ENCODE data around the gene SACS.
"Not testable (repeated sequence)": the region's sequence is repeated elsewhere in the genome, so short reads cannot be mapped to it uniquely, and the experiment has no call there.

The SACS gene

GRCh38 chr13:23443110-23443509 is 9.6 kb upstream of the SACS start:
- TF ChIP-seq SUZ12 (IDR thresholded peaks at IDR 0.05; ENCODE audit: extremely low read depth, insufficient read depth, insufficient read length) (no peak), ZNF274 (IDR thresholded peaks at IDR 0.05; ENCODE audit: low read depth, low read length) (no peak), YY1 (IDR thresholded peaks at IDR 0.05; ENCODE audit: insufficient read depth, insufficient read length) (no peak)
- H3K9me3 ChIP-seq (ENCODE audit: insufficient read depth, low read length) = peaks cover 19% of the 10 kb centered on the region
- no peak for DNase-seq (ENCODE audit: low read depth, low spot score)
- no peaks in the 10 kb centered on the region for H3K27me3 ChIP-seq (ENCODE audit: insufficient read depth, insufficient read length)
- H3K36me3 ChIP-seq (ENCODE audit: insufficient read depth, insufficient read length, low read length) = no peaks in the 10 kb centered on the region
- no peak overlapping the region for H3K9ac ChIP-seq (ENCODE audit: insufficient read length, low read depth)
- peaks cover 2% of the 10 kb centered on the region for H3K4me1 ChIP-seq (ENCODE audit: insufficient read depth, insufficient read length)
- H3K4me3 ChIP-seq (ENCODE audit: insufficient read length, low read depth) = no peak overlapping the region

- Histone ChIP-seq H3K9ac (ENCODE audit: insufficient read length, low read depth) (no peak overlapping the region), H3K27me3 (ENCODE audit: insufficient read depth, insufficient read length) (no peaks in the 10 kb centered on the region), H3K9me3 (ENCODE audit: insufficient read depth, low read length) (peaks cover 19% of the 10 kb centered on the region), H3K36me3 (ENCODE audit: insufficient read depth, insufficient read length, low read length) (no peaks in the 10 kb centered on the region), H3K4me3 (ENCODE audit: insufficient read length, low read depth) (no peak overlapping the region), H3K4me1 (ENCODE audit: insufficient read depth, insufficient read length) (peaks cover 2% of the 10 kb centered on the region)
- TF ChIP-seq YY1 (IDR thresholded peaks at IDR 0.05; ENCODE audit: insufficient read depth, insufficient read length) (no peak), SUZ12 (IDR thresholded peaks at IDR 0.05; ENCODE audit: extremely low read depth, insufficient read depth, insufficient read length) (no peak), ZNF274 (IDR thresholded peaks at IDR 0.05; ENCODE audit: low read depth, low read length) (no peak)
- no peak for DNase-seq (ENCODE audit: low read depth, low spot score)
Observed at GRCh38 chr13:23440821-23441618, 7.5 kb upstream of the SACS start.

GRCh38 chr13:23440324-23440723 is 6.8 kb upstream of the SACS start:
- H3K9me3 ChIP-seq (ENCODE audit: insufficient read depth, low read length) = peaks cover 16% of the 10 kb centered on the region
- not testable (repeated sequence) for DNase-seq (ENCODE audit: low read depth, low spot score); H3K4me1 ChIP-seq (ENCODE audit: insufficient read depth, insufficient read length); H3K9ac ChIP-seq (ENCODE audit: insufficient read length, low read depth); H3K36me3 ChIP-seq (ENCODE audit: insufficient read depth, insufficient read length, low read length); H3K27me3 ChIP-seq (ENCODE audit: insufficient read depth, insufficient read length); H3K4me3 ChIP-seq (ENCODE audit: insufficient read length, low read depth)

GRCh38 chr13:23437916-23438315 is 4.4 kb upstream of the SACS start:
- Histone ChIP-seq H3K4me1 (ENCODE audit: insufficient read depth, insufficient read length) (no peaks in the 10 kb centered on the region), H3K9ac (ENCODE audit: insufficient read length, low read depth) (no peak overlapping the region), H3K27me3 (ENCODE audit: insufficient read depth, insufficient read length) (no peaks in the 10 kb centered on the region), H3K4me3 (ENCODE audit: insufficient read length, low read depth) (no peak overlapping the region), H3K36me3 (ENCODE audit: insufficient read depth, insufficient read length, low read length) (no peaks in the 10 kb centered on the region), H3K9me3 (ENCODE audit: insufficient read depth, low read length) (no peaks in the 10 kb centered on the region)
- no peak for TF ChIP-seq SUZ12 (IDR thresholded peaks at IDR 0.05; ENCODE audit: extremely low read depth, insufficient read depth, insufficient read length)
- TF ChIP-seq YY1 (IDR thresholded peaks at IDR 0.05; ENCODE audit: insufficient read depth, insufficient read length) = no peak
- TF ChIP-seq ZNF274 (IDR thresholded peaks at IDR 0.05; ENCODE audit: low read depth, low read length) = no peak
- DNase-seq (ENCODE audit: low read depth, low spot score) = no peak

- no peaks in the 10 kb centered on the region for H3K27me3 ChIP-seq (ENCODE audit: insufficient read depth, insufficient read length)
- no peaks in the 10 kb centered on the region for H3K36me3 ChIP-seq (ENCODE audit: insufficient read depth, insufficient read length, low read length)
- DNase-seq (ENCODE audit: low read depth, low spot score) = no peak
- no peak overlapping the region for H3K9ac ChIP-seq (ENCODE audit: insufficient read length, low read depth)
- no peaks in the 10 kb centered on the region for H3K4me1 ChIP-seq (ENCODE audit: insufficient read depth, insufficient read length)
- TF ChIP-seq ZNF274 (IDR thresholded peaks at IDR 0.05; ENCODE audit: low read depth, low read length) (no peak), YY1 (IDR thresholded peaks at IDR 0.05; ENCODE audit: insufficient read depth, insufficient read length) (no peak), SUZ12 (IDR thresholded peaks at IDR 0.05; ENCODE audit: extremely low read depth, insufficient read depth, insufficient read length) (no peak)
- H3K9me3 ChIP-seq (ENCODE audit: insufficient read depth, low read length) = no peaks in the 10 kb centered on the region
- no peak overlapping the region for H3K4me3 ChIP-seq (ENCODE audit: insufficient read length, low read depth)
Observed at GRCh38 chr13:23436680-23437079, 3.2 kb upstream of the SACS start.

GRCh38 chr13:23434491-23434890 is 989 bp upstream of the SACS start:
- Histone ChIP-seq H3K9me3 (ENCODE audit: insufficient read depth, low read length) (no peaks in the 10 kb centered on the region), H3K4me1 (ENCODE audit: insufficient read depth, insufficient read length) (no peaks in the 10 kb centered on the region), H3K27me3 (ENCODE audit: insufficient read depth, insufficient read length) (no peaks in the 10 kb centered on the region), H3K9ac (ENCODE audit: insufficient read length, low read depth) (no peak overlapping the region), H3K4me3 (ENCODE audit: insufficient read length, low read depth) (no peak overlapping the region), H3K36me3 (ENCODE audit: insufficient read depth, insufficient read length, low read length) (no peaks in the 10 kb centered on the region)
- TF ChIP-seq SUZ12 (IDR thresholded peaks at IDR 0.05; ENCODE audit: extremely low read depth, insufficient read depth, insufficient read length) (no peak), YY1 (IDR thresholded peaks at IDR 0.05; ENCODE audit: insufficient read depth, insufficient read length) (no peak), ZNF274 (IDR thresholded peaks at IDR 0.05; ENCODE audit: low read depth, low read length) (no peak)
- DNase-seq (ENCODE audit: low read depth, low spot score) = no peak

GRCh38 chr13:23432626-23433025 is 876 bp downstream of the SACS start:
- Histone ChIP-seq H3K9me3 (ENCODE audit: insufficient read depth, low read length) (no peaks in the 10 kb centered on the region), H3K4me1 (ENCODE audit: insufficient read depth, insufficient read length) (no peaks in the 10 kb centered on the region)

More at GRCh38 chr13:23432626-23433025, 876 bp downstream of the SACS start:
- no peaks in the 10 kb centered on the region for H3K36me3 ChIP-seq (ENCODE audit: insufficient read depth, insufficient read length, low read length)
- H3K27me3 ChIP-seq (ENCODE audit: insufficient read depth, insufficient read length) = no peaks in the 10 kb centered on the region
- TF ChIP-seq ZNF274 (IDR thresholded peaks at IDR 0.05; ENCODE audit: low read depth, low read length) (no peak), YY1 (IDR thresholded peaks at IDR 0.05; ENCODE audit: insufficient read depth, insufficient read length) (no peak), SUZ12 (IDR thresholded peaks at IDR 0.05; ENCODE audit: extremely low read depth, insufficient read depth, insufficient read length) (no peak)
- peak overlapping the region; percentile 56 for H3K9ac ChIP-seq (ENCODE audit: insufficient read length, low read depth)
- DNase-seq (ENCODE audit: low read depth, low spot score) = no peak
- peak overlapping the region; percentile 92 for H3K4me3 ChIP-seq (ENCODE audit: insufficient read length, low read depth)
